ENCODE measurements around the gene KRTAP1-1. TPM values are rescaled to one million over a fixed set of nuclear protein-coding genes. Genes with fewer than 3 reads are reported as not detected.
"Not testable (repeated sequence)": the region's sequence is repeated elsewhere in the genome, so short reads cannot be mapped to it uniquely, and the experiment has no call there.

KRTAP1-1 gene
- total RNA-seq, 2 donors from 2014 or later = not detected

GRCh38 chr17:41049110-41049509, 7.9 kb upstream of the KRTAP1-1 start:
- Histone ChIP-seq H3K4me1 (ENCODE audit: control insufficient read depth in 1 of 2, low read depth in 2 of 2) (no peaks in the 10 kb centered on the region), H3K9me3 (no peaks in the 10 kb centered on the region), H3K27ac (no peak overlapping the region), H3K36me3 (no peaks in the 10 kb centered on the region), H3K27me3 (replicated peaks; ENCODE audit: insufficient read depth) (no peaks in the 10 kb centered on the region), H3K4me3 (no peak overlapping the region)
- ATAC-seq (ENCODE audit: insufficient number of reproducible peaks, low FRiP score, low read depth) = no peak
- DNase-seq (ENCODE audit: low spot score) = no peak
- TF ChIP-seq CTCF (IDR thresholded peaks at IDR 0.05) = no peak

- DNase-seq (ENCODE audit: low spot score) = no peak
- Histone ChIP-seq H3K9me3 (no peaks in the 10 kb centered on the region), H3K36me3 (no peaks in the 10 kb centered on the region), H3K4me3 (no peak overlapping the region), H3K27me3 (replicated peaks; ENCODE audit: insufficient read depth) (no peaks in the 10 kb centered on the region), H3K4me1 (ENCODE audit: control insufficient read depth in 1 of 2, low read depth in 2 of 2) (no peaks in the 10 kb centered on the region), H3K27ac (no peak overlapping the region)
- no peak for ATAC-seq (ENCODE audit: insufficient number of reproducible peaks, low FRiP score, low read depth)
- TF ChIP-seq CTCF (IDR thresholded peaks at IDR 0.05) = no peak
These were observed 7.2 kb upstream of the KRTAP1-1 start for GRCh38 chr17:41048441-41048840.

GRCh38 chr17:41046735-41047465, 5.7 kb upstream of the KRTAP1-1 start, which contains the start of gene KRTAP2-1:
Gene KRTAP2-1 (minus strand): TSS chr17:41047316. CDS start chr17:41047267, 49 bp downstream.
- ATAC-seq (ENCODE audit: insufficient number of reproducible peaks, low FRiP score, low read depth); H3K36me3 ChIP-seq; H3K27me3 ChIP-seq (replicated peaks; ENCODE audit: insufficient read depth); H3K4me1 ChIP-seq (ENCODE audit: control insufficient read depth in 1 of 2, low read depth in 2 of 2); H3K4me3 ChIP-seq; H3K9me3 ChIP-seq; DNase-seq (ENCODE audit: low spot score); H3K27ac ChIP-seq: not testable (repeated sequence)

GRCh38 chr17:41042953-41043352, 1.7 kb upstream of the KRTAP1-1 start:
- DNase-seq (ENCODE audit: low spot score) = no peak
- no peak for TF ChIP-seq CTCF (IDR thresholded peaks at IDR 0.05)
- Histone ChIP-seq H3K4me3 (no peak overlapping the region), H3K36me3 (no peaks in the 10 kb centered on the region), H3K27me3 (replicated peaks; ENCODE audit: insufficient read depth) (no peaks in the 10 kb centered on the region), H3K4me1 (ENCODE audit: control insufficient read depth in 1 of 2, low read depth in 2 of 2) (peaks cover 0 to 8% of the 10 kb centered on the region in 2 donors), H3K27ac (no peak overlapping the region), H3K9me3 (no peaks in the 10 kb centered on the region)
- ATAC-seq (ENCODE audit: insufficient number of reproducible peaks, low FRiP score, low read depth) = no peak

GRCh38 chr17:41037853-41038350, 3.3 kb downstream of the KRTAP1-1 start:
- DNase-seq (ENCODE audit: low spot score) = no peak
- H3K27me3 ChIP-seq (replicated peaks; ENCODE audit: insufficient read depth) = no peaks in the 10 kb centered on the region
- H3K36me3 ChIP-seq = no peaks in the 10 kb centered on the region
- no peak for TF ChIP-seq CTCF (IDR thresholded peaks at IDR 0.05)
- ATAC-seq (ENCODE audit: insufficient number of reproducible peaks, low FRiP score, low read depth) = no peak
- H3K27ac ChIP-seq = no peak overlapping the region
- H3K4me3 ChIP-seq = no peak overlapping the region
- H3K4me1 ChIP-seq (ENCODE audit: control insufficient read depth in 1 of 2, low read depth in 2 of 2) = peaks cover 0 to 8% of the 10 kb centered on the region in 2 donors
- H3K9me3 ChIP-seq = no peaks in the 10 kb centered on the region

GRCh38 chr17:41034346-41034935, 6.8 kb downstream of the KRTAP1-1 start, which contains the start of gene KRTAP1-3:
Gene KRTAP1-3 (minus strand): TSS chr17:41034874. CDS start chr17:41034821, 53 bp downstream.
- ATAC-seq (ENCODE audit: insufficient number of reproducible peaks, low FRiP score, low read depth) = not testable (repeated sequence)

More at GRCh38 chr17:41034346-41034935, 6.8 kb downstream of the KRTAP1-1 start, which contains the start of gene KRTAP1-3:
- H3K27me3 ChIP-seq (replicated peaks; ENCODE audit: insufficient read depth); H3K4me3 ChIP-seq; DNase-seq (ENCODE audit: low spot score); H3K9me3 ChIP-seq; H3K27ac ChIP-seq; H3K4me1 ChIP-seq (ENCODE audit: control insufficient read depth in 1 of 2, low read depth in 2 of 2); H3K36me3 ChIP-seq: not testable (repeated sequence)
